Forelimb muscle (tissue), 1 donor: Measurements from ENCODE around the gene CD300A. TPM values are rescaled to one million over a fixed set of nuclear protein-coding genes. Genes with fewer than 3 reads are reported as not detected.

ENCODE experiments used
- DNase-seq: peaks from one replicate; pipeline ENCODE4 v3.0.0-alpha.2; 2013; ENCODE audit warnings: low read depth
- polyA plus RNA-seq: library from polyadenylated mRNA; unstranded; fragments of 120-200 nt; gene quantifications from one replicate; pipeline ENCODE4 v1.2.1, GENCODE V29; 2013; ENCODE audit not compliant: insufficient read length

The CD300A gene
- polyA plus RNA-seq = 1.2 TPM

- DNase-seq = no peak
Measured at GRCh38 chr17:74466111-74466827, at the start of gene CD300A. Gene CD300A (plus strand): TSS chr17:74466634. CDS start chr17:74466704, 70 bp downstream.

GRCh38 chr17:74417178-74418045 lies 49.0 kb upstream of the CD300A start:
- no peak for DNase-seq

GRCh38 chr17:74419928-74420411 lies 46.5 kb upstream of the CD300A start:
- no peak for DNase-seq

- no peak for DNase-seq
Measured at GRCh38 chr17:74424117-74424516, 42.3 kb upstream of the CD300A start.

- no peak for DNase-seq
Measured at GRCh38 chr17:74424657-74425056, 41.8 kb upstream of the CD300A start.

GRCh38 chr17:74426551-74427047 lies 39.8 kb upstream of the CD300A start:
- no peak for DNase-seq

GRCh38 chr17:74427048-74427762 lies 39.2 kb upstream of the CD300A start:
- DNase-seq = no peak

GRCh38 chr17:74427763-74428153 lies 38.7 kb upstream of the CD300A start:
- no peak for DNase-seq

GRCh38 chr17:74429604-74430384 lies 36.6 kb upstream of the CD300A start:
- DNase-seq = no peak

- no peak for DNase-seq
Measured at GRCh38 chr17:74430385-74430705, 36.1 kb upstream of the CD300A start.

GRCh38 chr17:74430706-74431567 lies 35.5 kb upstream of the CD300A start:
- DNase-seq = no peak

- DNase-seq = no peak
Measured at GRCh38 chr17:74431568-74432423, 34.6 kb upstream of the CD300A start, which contains the start of gene GPRC5C. Gene GPRC5C (plus strand): TSS chr17:74432088. CDS start chr17:74439777, 7,689 bp downstream.

GRCh38 chr17:74432424-74432690 lies 34.1 kb upstream of the CD300A start:
- no peak for DNase-seq

GRCh38 chr17:74432766-74433391 lies 33.6 kb upstream of the CD300A start:
- DNase-seq = no peak

GRCh38 chr17:74433421-74434121 lies 32.9 kb upstream of the CD300A start:
- no peak for DNase-seq

- DNase-seq = no peak
Measured at GRCh38 chr17:74435775-74436359, 30.6 kb upstream of the CD300A start.

GRCh38 chr17:74437702-74438101 lies 28.7 kb upstream of the CD300A start:
- no peak for DNase-seq
